Inflammatory macrophage (primary cell): ENCODE measurements around the gene NUS1.
"Not testable (repeated sequence)": the region's sequence is repeated elsewhere in the genome, so short reads cannot be mapped to it uniquely, and the experiment has no call there.

Source experiments
- DNase-seq, 2 donors: peaks; one replicate each; pipeline ENCODE4 v3.0.0-alpha.2; 2020 to 2022

The NUS1 gene

GRCh38 chr6:117718895-117719294 lies 43.6 kb downstream of the NUS1 start:
- no peak for DNase-seq

GRCh38 chr6:117721520-117721919 lies 46.3 kb downstream of the NUS1 start:
- DNase-seq, result not testable (repeated sequence)

GRCh38 chr6:117728626-117729025 lies 53.4 kb downstream of the NUS1 start:
- DNase-seq, result no peak

GRCh38 chr6:117729613-117730012 lies 54.3 kb downstream of the NUS1 start:
- DNase-seq, result no peak

GRCh38 chr6:117733341-117733740 lies 58.1 kb downstream of the NUS1 start:
- DNase-seq, result no peak

- DNase-seq, result no peak
These were observed 64.6 kb downstream of the NUS1 start for GRCh38 chr6:117739869-117740268.

- no peak for DNase-seq
These were observed 65.3 kb downstream of the NUS1 start for GRCh38 chr6:117740605-117741004.

- not testable (repeated sequence) for DNase-seq
These were observed 75.4 kb downstream of the NUS1 start for GRCh38 chr6:117750675-117751074.
